ENCODE results near the gene GCSAM. TPM values are rescaled to one million over a fixed set of nuclear protein-coding genes. Genes with fewer than 3 reads are reported as not detected.
A peak's percentile ranks its signal among the peaks of the same experiment; 100 is the strongest.

GCSAM gene
- total RNA-seq, 1 experiment from 2014 or later, result not detected

DNA sequence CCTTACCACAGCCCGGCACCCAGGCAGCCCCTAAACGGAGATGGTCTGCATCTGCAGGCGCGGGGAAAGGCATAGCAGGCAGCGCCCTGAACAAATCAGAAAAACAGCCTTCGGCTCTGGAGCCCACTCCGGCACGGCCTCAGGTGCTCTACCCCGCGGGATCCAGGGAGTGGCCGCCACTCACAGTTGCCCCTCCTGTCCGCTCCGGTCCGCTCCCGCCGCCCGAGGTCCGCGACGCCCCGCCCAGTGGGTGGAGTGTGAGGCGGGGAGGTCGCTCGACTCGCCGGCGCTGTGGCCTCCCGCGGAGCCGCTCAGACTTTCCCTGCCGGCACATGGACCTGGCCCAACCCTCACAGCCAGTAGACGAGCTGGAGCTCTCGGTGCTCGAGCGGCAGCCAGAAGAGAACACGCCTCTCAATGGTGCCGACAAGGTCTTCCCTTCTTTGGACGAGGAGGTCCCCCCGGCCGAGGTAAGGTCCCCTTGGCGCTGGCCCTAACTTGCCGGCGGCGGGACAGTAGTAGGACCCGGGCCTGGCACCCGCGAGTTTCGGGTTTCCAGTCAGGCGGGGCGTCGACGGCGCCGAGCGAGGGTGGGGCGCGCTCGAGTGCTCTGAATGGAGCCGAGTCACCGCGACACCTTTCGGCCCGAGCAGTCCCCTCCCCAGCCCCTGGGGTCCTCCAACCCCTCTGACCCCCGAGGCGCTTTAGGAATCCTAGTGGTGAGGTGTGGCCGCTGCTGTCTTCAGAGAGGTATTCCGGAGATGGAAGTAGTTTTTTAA, 46.8 kb downstream of the GCSAM start, which contains the start of gene C3orf52:
Gene C3orf52, plus strand, starts transcription at position 314 of the 779 bp plus-strand sequence. Its CDS starts 19 bp downstream, at position 333.
- Histone ChIP-seq H3K9me3 (ENCODE audit: low read depth, low read length, poor library complexity, severe bottlenecking) (no peaks in the 10 kb centered on the region), H3K27me3 (replicated peaks; ENCODE audit: insufficient read depth, low read depth, low read length, poor library complexity) (no peaks in the 10 kb centered on the region), H3K27ac (ENCODE audit: low read depth, low read length, poor library complexity, severe bottlenecking) (no peak within 1 kb of the TSS), H3K4me3 (ENCODE audit: low read depth, low read length, poor library complexity, severe bottlenecking) (peak within 1 kb of the TSS; percentile 41), H3K4me1 (ENCODE audit: insufficient read depth, low read length, poor library complexity, severe bottlenecking) (peaks cover 10% of the 10 kb centered on the region), H3K36me3 (ENCODE audit: insufficient read depth, low read length, poor library complexity, severe bottlenecking) (no peaks in the 10 kb centered on the region)
- ChIA-PET CTCF (no interaction called here), POLR2A (ENCODE audit: low non-redundant PET) (no interaction called here)
- no peak for TF ChIP-seq EZH2 (IDR thresholded peaks at IDR 0.05; ENCODE audit: borderline replicate concordance, low read depth, low read length, poor library complexity, severe bottlenecking)
- intact Hi-C loops (cut with micrococcal nuclease; ENCODE audit: unreplicated experiment), result no loop called here
- peak; percentile 61 for DNase-seq (ENCODE audit: low spot score)
- BruUV-seq (replicated peaks), result no TSS peak

DNA sequence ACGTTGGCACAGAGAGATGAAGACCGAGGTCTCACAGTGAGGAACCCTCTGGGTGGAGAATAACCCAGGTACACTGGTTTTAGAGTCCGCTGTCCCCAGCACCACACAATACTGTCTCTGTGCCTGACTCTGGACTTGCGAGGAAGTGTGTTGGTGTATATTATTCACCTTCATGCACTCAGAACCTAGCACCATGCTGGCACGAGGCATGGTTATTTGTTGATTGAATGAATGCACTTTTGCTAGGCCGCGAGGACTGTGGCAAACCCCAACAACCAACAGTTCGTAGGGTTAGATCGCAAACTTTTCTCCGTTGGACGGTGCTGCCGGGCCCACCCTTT, 47.3 kb downstream of the GCSAM start:
- POLR2A ChIA-PET (ENCODE audit: low non-redundant PET), result no interaction called here
- BruUV-seq (replicated peaks), result no TSS peak
- Histone ChIP-seq H3K4me1 (ENCODE audit: insufficient read depth, low read length, poor library complexity, severe bottlenecking) (peaks cover 6% of the 10 kb centered on the region), H3K9me3 (ENCODE audit: low read depth, low read length, poor library complexity, severe bottlenecking) (no peaks in the 10 kb centered on the region), H3K36me3 (ENCODE audit: insufficient read depth, low read length, poor library complexity, severe bottlenecking) (no peaks in the 10 kb centered on the region), H3K27ac (ENCODE audit: low read depth, low read length, poor library complexity, severe bottlenecking) (no peak overlapping the region), H3K27me3 (replicated peaks; ENCODE audit: insufficient read depth, low read depth, low read length, poor library complexity) (no peaks in the 10 kb centered on the region), H3K4me3 (ENCODE audit: low read depth, low read length, poor library complexity, severe bottlenecking) (peak overlapping the region; percentile 41)
- no peak for TF ChIP-seq EZH2 (IDR thresholded peaks at IDR 0.05; ENCODE audit: borderline replicate concordance, low read depth, low read length, poor library complexity, severe bottlenecking)
- TF ChIP-seq, protein P1, sequence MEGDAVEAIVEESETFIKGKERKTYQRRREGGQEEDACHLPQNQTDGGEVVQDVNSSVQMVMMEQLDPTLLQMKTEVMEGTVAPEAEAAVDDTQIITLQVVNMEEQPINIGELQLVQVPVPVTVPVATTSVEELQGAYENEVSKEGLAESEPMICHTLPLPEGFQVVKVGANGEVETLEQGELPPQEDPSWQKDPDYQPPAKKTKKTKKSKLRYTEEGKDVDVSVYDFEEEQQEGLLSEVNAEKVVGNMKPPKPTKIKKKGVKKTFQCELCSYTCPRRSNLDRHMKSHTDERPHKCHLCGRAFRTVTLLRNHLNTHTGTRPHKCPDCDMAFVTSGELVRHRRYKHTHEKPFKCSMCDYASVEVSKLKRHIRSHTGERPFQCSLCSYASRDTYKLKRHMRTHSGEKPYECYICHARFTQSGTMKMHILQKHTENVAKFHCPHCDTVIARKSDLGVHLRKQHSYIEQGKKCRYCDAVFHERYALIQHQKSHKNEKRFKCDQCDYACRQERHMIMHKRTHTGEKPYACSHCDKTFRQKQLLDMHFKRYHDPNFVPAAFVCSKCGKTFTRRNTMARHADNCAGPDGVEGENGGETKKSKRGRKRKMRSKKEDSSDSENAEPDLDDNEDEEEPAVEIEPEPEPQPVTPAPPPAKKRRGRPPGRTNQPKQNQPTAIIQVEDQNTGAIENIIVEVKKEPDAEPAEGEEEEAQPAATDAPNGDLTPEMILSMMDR (conservative IDR thresholded peaks at IDR 0.05; ENCODE audit: low read depth, low read length), result no peak
- intact Hi-C loops (cut with micrococcal nuclease; ENCODE audit: unreplicated experiment), result no loop called here
- no peak for DNase-seq (ENCODE audit: low spot score)
- CTCF ChIA-PET, result no interaction called here

DNA sequence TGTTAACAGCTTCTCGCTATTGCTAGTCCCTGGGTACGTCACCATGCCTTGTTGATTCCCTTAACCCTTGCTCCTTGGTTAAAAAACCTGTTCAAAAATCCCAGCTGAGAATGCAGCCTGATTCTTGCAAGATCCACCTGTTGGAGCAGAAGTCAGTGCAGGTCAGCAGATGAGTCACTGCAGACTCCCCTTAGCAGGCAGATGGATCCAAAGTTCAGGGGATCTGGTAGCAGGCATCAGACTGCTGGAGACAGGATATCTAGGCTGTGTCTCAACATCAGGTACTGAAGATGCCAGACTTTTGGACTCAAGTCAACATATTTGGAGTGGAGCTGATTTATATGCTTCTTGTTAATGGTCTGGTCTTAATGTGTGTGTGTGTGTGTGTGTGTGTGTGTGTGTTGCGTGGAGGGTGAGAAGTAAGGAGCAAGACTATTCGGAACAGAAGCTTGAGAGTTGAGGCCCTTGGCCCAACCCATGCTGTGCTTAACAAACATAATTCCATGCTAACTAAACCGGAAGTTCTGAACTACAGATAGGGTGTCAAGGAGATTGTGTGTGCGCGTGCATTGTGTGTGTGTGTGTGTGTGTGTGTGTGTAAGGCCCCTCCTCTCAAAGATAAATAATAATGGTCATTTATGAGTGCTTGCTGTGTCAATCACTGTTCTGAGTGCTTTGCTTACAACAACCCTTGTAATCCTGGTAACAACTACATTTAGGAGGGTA, 47.9 kb downstream of the GCSAM start:
- Histone ChIP-seq H3K27ac (ENCODE audit: low read depth, low read length, poor library complexity, severe bottlenecking) (no peak overlapping the region), H3K4me1 (ENCODE audit: insufficient read depth, low read length, poor library complexity, severe bottlenecking) (peaks cover under 1% of the 10 kb centered on the region), H3K36me3 (ENCODE audit: insufficient read depth, low read length, poor library complexity, severe bottlenecking) (no peaks in the 10 kb centered on the region), H3K9me3 (ENCODE audit: low read depth, low read length, poor library complexity, severe bottlenecking) (no peaks in the 10 kb centered on the region), H3K27me3 (replicated peaks; ENCODE audit: insufficient read depth, low read depth, low read length, poor library complexity) (no peaks in the 10 kb centered on the region), H3K4me3 (ENCODE audit: low read depth, low read length, poor library complexity, severe bottlenecking) (no peak overlapping the region)
- intact Hi-C loops (cut with micrococcal nuclease; ENCODE audit: unreplicated experiment), result no loop called here
- no TSS peak for BruUV-seq (replicated peaks)
- no peak for DNase-seq (ENCODE audit: low spot score)
- ChIA-PET CTCF (no interaction called here), POLR2A (ENCODE audit: low non-redundant PET) (no interaction called here)
- TF ChIP-seq EZH2 (IDR thresholded peaks at IDR 0.05; ENCODE audit: borderline replicate concordance, low read depth, low read length, poor library complexity, severe bottlenecking), result no peak
- TF ChIP-seq, protein P1 (conservative IDR thresholded peaks at IDR 0.05; ENCODE audit: low read depth, low read length), result no peak
